Hepatic stellate cell (primary cell): ENCODE measurements around the gene MLH1.
A peak's percentile ranks its signal among the peaks of the same experiment; 100 is the strongest.
"Not testable (repeated sequence)": the region's sequence is repeated elsewhere in the genome, so short reads cannot be mapped to it uniquely, and the experiment has no call there.

ENCODE experiments used
- DNase-seq: peaks from one replicate; pipeline ENCODE4 v3.0.0; 2011; ENCODE audit warnings: low spot score

Gene MLH1

DNA sequence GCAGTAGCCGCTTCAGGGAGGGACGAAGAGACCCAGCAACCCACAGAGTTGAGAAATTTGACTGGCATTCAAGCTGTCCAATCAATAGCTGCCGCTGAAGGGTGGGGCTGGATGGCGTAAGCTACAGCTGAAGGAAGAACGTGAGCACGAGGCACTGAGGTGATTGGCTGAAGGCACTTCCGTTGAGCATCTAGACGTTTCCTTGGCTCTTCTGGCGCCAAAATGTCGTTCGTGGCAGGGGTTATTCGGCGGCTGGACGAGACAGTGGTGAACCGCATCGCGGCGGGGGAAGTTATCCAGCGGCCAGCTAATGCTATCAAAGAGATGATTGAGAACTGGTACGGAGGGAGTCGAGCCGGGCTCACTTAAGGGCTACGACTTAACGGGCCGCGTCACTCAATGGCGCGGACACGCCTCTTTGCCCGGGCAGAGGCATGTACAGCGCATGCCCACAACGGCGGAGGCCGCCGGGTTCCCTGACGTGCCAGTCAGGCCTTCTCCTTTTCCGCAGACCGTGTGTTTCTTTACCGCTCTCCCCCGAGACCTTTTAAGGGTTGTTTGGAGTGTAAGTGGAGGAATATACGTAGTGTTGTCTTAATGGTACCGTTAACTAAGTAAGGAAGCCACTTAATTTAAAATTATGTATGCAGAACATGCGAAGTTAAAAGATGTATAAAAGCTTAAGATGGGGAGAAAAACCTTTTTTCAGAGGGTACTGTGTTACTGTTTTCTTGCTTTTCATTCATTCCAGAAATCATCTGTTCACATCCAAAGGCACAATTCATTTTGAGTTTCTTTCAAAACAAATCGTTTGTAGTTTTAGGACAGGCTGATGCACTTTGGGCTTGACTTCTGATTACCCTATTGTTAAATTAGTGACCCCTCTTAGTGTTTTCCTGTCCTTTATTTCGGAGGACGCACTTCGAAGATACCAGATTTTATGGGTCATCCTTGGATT lies at the start of gene MLH1:
MLH1 (plus strand) TSS at position 193 of the 958 bp plus-strand sequence; CDS start at position 223, 30 bp downstream.
- DNase-seq, result peak; percentile 92

- DNase-seq, result no peak
These were observed 49.7 kb upstream of the MLH1 start for GRCh38 chr3:36943601-36944000.

- DNase-seq, result peak; percentile 76
These were observed 49.2 kb upstream of the MLH1 start for GRCh38 chr3:36944012-36944640.

GRCh38 chr3:36944641-36945270 lies 48.6 kb upstream of the MLH1 start, which contains the start of gene TRANK1:
TRANK1 (minus strand) TSS chr3:36945054; CDS start chr3:36944809, 245 bp downstream.
- peak; percentile 40 for DNase-seq

- no peak for DNase-seq
These were observed 47.9 kb upstream of the MLH1 start for GRCh38 chr3:36945333-36945980.

GRCh38 chr3:36947814-36948213 lies 45.5 kb upstream of the MLH1 start:
- DNase-seq, result not testable (repeated sequence)

GRCh38 chr3:36954452-36955134 lies 38.7 kb upstream of the MLH1 start:
- no peak for DNase-seq

GRCh38 chr3:36956155-36956554 lies 37.2 kb upstream of the MLH1 start:
- DNase-seq, result no peak

DNA sequence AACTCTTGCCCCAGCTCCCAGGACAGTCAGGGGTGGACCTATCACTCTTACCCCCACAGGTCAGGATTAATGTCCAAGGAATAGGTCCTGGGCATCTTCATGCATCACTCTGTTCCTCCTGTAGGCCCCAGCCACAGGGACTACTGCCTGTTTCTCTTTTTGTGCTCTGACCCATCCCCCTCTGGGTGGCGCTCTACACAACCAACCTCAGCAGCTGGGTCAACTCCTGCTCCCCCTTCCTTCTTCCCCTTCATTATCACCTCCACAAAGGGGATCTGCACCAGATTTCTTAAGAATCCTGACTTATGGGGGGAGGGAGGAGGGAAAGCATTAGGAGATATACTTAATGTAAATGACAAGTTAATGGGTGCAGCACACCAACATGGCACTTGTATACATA lies 36.3 kb upstream of the MLH1 start:
- DNase-seq, result no peak

- peak; percentile 14 for DNase-seq
These were observed 35.2 kb upstream of the MLH1 start for GRCh38 chr3:36957862-36958686.

DNA sequence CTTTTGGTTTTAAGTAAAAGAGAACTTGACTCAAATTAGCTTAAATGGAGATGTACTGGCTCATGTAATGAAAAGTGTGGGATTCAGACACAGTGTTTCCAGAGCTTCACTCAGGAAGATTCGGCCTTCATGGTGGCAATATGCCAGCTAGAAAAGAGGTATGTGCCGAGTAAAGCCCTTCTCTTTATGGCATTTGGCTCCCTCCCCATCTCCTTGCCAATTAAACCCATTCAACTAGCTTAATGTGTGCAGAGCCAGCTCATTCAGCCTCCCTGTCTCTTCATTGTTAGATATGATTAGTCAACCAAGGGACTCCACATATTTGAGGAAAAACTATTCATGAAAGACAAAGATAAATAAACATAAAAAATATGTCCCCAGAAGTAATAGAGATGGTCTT lies 33.5 kb upstream of the MLH1 start:
- no peak for DNase-seq

GRCh38 chr3:36960502-36960901 lies 32.8 kb upstream of the MLH1 start:
- no peak for DNase-seq

- DNase-seq, result not testable (repeated sequence)
These were observed 30.3 kb upstream of the MLH1 start for GRCh38 chr3:36963008-36963407.

GRCh38 chr3:36964331-36964730 lies 29.0 kb upstream of the MLH1 start:
- DNase-seq, result no peak

DNA sequence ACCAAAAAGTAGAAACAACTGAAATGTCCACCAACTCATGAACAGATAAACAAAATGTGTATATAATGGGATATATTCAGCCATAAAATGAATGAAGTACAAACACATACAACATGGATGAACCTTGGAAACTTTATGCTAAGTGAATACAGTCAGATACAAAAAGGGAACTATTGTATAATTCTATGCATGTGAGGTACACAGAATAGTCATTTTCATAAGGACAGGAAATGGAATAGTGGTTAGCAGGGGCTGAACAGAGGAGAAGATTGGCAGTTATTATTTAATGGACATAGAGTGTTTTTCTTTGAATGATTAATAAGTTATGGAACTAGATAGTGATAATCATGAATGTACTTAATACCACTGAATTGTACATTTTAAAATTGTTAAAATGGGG lies 28.5 kb upstream of the MLH1 start:
- no peak for DNase-seq

DNA sequence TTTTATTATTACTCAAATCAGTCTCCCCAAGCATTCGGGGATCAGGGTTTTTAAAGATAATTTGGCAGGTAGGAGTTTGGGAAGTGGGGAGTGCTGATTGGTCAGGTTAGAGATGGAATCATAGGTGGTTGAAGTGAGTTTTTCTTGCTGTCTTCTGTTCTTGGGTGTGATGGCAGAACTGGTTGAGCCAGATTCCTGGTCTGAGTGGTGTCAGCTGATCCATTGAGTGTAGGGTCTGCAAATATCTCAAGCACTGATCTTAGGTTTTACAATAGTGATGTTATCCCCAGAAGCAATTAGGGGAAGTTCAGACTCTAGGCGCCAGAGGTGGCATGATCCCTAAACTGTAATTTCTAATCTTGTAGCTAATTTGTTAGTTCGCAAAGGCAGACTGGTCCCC lies 27.9 kb upstream of the MLH1 start:
- no peak for DNase-seq

DNA sequence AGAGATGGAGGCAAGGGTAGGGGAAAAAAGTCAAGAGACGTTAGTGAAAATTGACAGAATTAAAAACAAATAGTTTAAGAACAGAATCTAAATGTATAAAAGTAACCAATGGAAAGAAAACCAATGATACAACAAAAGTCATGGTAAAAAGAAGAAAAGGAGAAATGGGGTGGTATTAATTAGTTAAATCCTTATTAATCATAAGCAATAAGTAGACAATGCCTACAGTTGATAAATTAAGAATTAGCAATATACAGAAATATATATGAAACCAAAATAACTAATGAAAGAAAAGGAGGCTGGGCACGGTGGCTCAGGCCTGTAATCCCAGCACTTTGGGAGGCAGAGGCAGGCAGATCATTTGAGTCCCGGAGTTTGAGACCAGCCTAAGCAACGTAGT lies 24.2 kb upstream of the MLH1 start:
- no peak for DNase-seq

DNA sequence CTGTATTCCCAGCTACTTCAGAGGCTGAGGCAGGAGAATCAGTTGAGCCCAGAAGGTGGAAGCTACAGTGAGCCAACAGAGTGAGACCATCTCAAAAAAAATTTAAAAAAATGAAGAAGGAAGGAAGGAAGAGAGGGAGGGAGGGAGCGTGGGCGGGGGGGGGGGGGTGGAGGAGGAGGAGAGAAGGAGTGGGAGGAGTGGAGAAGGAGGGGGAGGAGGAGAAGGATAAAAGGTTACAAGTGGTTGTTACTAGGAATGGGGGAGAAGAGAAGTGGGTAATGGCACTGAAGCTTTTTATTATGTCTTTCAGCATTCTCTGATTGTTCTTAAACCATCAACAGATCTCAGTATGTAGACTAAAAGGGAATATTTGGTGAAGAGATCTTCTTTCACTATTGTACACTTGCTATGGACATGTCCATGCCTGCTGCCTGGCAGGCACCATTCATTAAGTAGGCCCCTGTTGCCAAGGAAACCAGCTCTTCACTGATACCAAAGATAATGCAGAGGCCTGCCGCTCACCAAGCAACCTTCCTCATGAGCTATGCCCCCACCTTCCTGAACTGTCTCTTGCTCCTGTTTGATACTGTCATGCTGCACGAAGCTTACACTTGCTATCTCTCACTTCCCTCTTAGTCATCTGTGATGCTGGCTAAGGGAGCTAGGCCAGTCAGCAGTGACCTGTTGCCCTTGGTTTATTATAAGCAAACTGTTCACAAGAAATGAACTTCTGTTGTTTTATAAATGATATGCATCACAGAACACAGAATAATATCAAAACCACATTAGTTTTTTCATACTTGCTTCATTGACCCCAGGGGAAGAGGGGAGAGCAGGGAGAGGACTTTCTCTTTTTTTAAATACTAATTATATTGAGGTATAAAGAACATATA lies 23.5 kb upstream of the MLH1 start:
- peak; percentile 76 for DNase-seq

GRCh38 chr3:36972163-36972562 lies 21.2 kb upstream of the MLH1 start:
- DNase-seq, result no peak

DNA sequence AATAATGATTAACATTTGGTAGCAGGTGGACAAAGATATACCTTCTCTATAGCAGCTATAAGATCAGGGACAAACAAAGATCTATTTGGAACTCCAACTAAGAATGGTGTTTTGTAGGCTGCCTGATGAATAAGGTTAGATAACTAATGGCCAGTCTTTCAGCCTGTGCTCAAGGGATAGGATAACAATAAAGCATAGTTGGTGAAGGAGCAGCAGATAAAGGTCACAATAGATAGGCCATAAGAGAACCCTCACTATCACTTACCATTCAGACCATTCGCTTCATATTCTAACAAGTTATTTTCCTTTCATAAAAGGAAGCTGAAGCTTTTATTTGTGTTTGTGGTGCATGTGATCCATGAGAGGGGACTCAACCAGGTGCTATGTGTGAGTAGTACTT lies 20.2 kb upstream of the MLH1 start:
- DNase-seq, result no peak
